OCI-LY7 (cell line): ENCODE data around the gene PPP2R1A. TPM values are rescaled to one million over a fixed set of nuclear protein-coding genes. Genes with fewer than 3 reads are reported as not detected.

Experiments
- BruUV-seq: library from RNA; stranded (reverse); fragments of 400-500 nt; replicated peaks from 2 replicates; lab custom pipeline; 2021; lab: Mats Ljungman, UMichigan
- CTCF ChIA-PET: fragments of 300-600 bp; sonication (Branson Sonifier 250); formaldehyde crosslinking; loops from one replicate; lab custom pipeline; 2022; ENCODE audit warnings: antibody characterized with exemption; ENCODE audit not compliant: unreplicated experiment; lab: Charles Lee
- POLR2A ChIA-PET: fragments of 300-600 bp; sonication (Branson Sonifier 250); formaldehyde crosslinking; loops from one replicate; lab custom pipeline; 2022; ENCODE audit warnings: antibody characterized with exemption; lab: Charles Lee
- DNase-seq: peaks from one replicate; pipeline ENCODE4 v3.0.0-alpha.2; 2015; ENCODE audit warnings: low spot score
- H2AFZ ChIP-seq: fragments of 200-600 bp; sonication (generic), shearing (Covaris generic); 2 replicates; pipeline ENCODE4 v1.6.1; 2014; ENCODE audit warnings: mild to moderate bottlenecking, antibody characterized with exemption, low read length, moderate library complexity
- H3K27ac ChIP-seq: fragments of 200-600 bp; sonication (generic); 2 replicates; pipeline ENCODE4 v1.5.1; 2014; ENCODE audit warnings: mixed run types, low read depth, mild to moderate bottlenecking, moderate library complexity, low read length, inconsistent platforms; ENCODE audit not compliant: poor library complexity, severe bottlenecking
- H3K36me3 ChIP-seq: fragments of 200-600 bp; sonication (generic); 2 replicates; pipeline ENCODE4 v1.6.1; 2014; ENCODE audit warnings: mild to moderate bottlenecking, antibody characterized with exemption, low read length, moderate library complexity, mixed read lengths; ENCODE audit not compliant: insufficient read depth
- H3K4me1 ChIP-seq: fragments of 200-600 bp; sonication (generic); 2 replicates; pipeline ENCODE4 v1.5.1; 2014; ENCODE audit warnings: mild to moderate bottlenecking, low read length; ENCODE audit not compliant: insufficient read depth, poor library complexity, severe bottlenecking
- H3K4me2 ChIP-seq: fragments of 200-600 bp; sonication (generic); 2 replicates; pipeline ENCODE4 v1.6.1; 2014; ENCODE audit warnings: mild to moderate bottlenecking, low read length
- H3K4me3 ChIP-seq: fragments of 200-600 bp; sonication (generic); 2 replicates; pipeline ENCODE4 v1.5.1; 2014; ENCODE audit warnings: mild to moderate bottlenecking, low read depth, low read length; ENCODE audit not compliant: poor library complexity, severe bottlenecking
- H3K79me2 ChIP-seq: fragments of 200-600 bp; sonication (generic); 2 replicates; pipeline ENCODE4 v1.6.1; 2016; ENCODE audit warnings: low read depth, mild to moderate bottlenecking, low read length, moderate library complexity, mixed read lengths; ENCODE audit not compliant: insufficient read depth
- H3K9me2 ChIP-seq: fragments of 200-600 bp; sonication (generic); 2 replicates; pipeline ENCODE4 v1.6.1; 2016; ENCODE audit warnings: mild to moderate bottlenecking, low read length, mixed read lengths; ENCODE audit not compliant: insufficient read depth
- H3K9me3 ChIP-seq: fragments of 200-600 bp; sonication (generic); 2 replicates; pipeline ENCODE4 v1.6.1; 2014; ENCODE audit warnings: mild to moderate bottlenecking, mixed run types, low read length, mixed read lengths
- H4K20me1 ChIP-seq: fragments of 200-600 bp; sonication (generic); 2 replicates; pipeline ENCODE4 v1.6.1; 2014; ENCODE audit warnings: mild to moderate bottlenecking, antibody characterized with exemption, low read length, moderate library complexity, mixed read lengths; ENCODE audit not compliant: insufficient read depth
- EZH2phosphoT487 ChIP-seq: fragments of 200-600 bp; sonication (generic); IDR thresholded peaks from 2 replicates; pipeline ENCODE4 v1.6.1; 2018; ENCODE audit warnings: low read depth, borderline replicate concordance, mild to moderate bottlenecking, mixed run types, antibody characterized with exemption, low read length, moderate library complexity, mixed read lengths
- intact Hi-C: fragments of 100-400 bp; cut with micrococcal nuclease; formaldehyde crosslinking; loops from one replicate; pipeline ENCODE4 v1.10.0; 2022; ENCODE audit not compliant: unreplicated experiment
- total RNA-seq, 2 experiments: library from RNA; depleted of rRNA in 1 of 2; stranded (reverse); fragments of >200 nt in 1 of 2; shearing (Covaris generic) in 1 of 2; gene quantifications; 2 replicates each; pipeline ENCODE4 v1.2.3, GENCODE V29; 2014 to 2022
- TF ChIP-seq, protein P1 (sequence below): fragments of 200-600 bp; sonication (generic); conservative IDR thresholded peaks from 2 replicates; pipeline ENCODE4 v1.5.1; 2014; ENCODE audit warnings: mild to moderate bottlenecking, antibody characterized with exemption, low read length, moderate library complexity, mixed read lengths

PPP2R1A gene
- total RNA-seq, 2 experiments from 2014 or later: 154 to 207 TPM

DNA sequence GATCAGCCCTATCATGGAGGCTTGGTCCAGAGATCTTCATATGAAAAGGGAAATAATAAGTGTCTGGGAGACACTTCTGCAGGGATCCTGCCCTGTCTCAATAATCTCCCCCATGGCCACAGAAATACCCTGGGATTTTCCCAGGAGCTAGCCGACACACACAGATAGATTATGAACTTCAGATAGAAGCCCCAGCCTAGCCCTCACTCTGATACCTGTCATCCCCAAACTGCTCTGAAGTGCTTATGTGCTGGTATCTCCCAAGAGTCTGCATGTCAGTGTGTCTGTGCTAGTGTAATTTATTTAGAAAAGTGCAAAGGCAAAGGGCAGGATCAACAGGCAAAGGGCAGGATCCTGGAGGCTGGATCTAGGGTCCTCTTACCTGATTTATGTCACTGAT, 40.8 kb downstream of the PPP2R1A start:
- CTCF ChIA-PET: no interaction called here
- TF ChIP-seq, protein P1, sequence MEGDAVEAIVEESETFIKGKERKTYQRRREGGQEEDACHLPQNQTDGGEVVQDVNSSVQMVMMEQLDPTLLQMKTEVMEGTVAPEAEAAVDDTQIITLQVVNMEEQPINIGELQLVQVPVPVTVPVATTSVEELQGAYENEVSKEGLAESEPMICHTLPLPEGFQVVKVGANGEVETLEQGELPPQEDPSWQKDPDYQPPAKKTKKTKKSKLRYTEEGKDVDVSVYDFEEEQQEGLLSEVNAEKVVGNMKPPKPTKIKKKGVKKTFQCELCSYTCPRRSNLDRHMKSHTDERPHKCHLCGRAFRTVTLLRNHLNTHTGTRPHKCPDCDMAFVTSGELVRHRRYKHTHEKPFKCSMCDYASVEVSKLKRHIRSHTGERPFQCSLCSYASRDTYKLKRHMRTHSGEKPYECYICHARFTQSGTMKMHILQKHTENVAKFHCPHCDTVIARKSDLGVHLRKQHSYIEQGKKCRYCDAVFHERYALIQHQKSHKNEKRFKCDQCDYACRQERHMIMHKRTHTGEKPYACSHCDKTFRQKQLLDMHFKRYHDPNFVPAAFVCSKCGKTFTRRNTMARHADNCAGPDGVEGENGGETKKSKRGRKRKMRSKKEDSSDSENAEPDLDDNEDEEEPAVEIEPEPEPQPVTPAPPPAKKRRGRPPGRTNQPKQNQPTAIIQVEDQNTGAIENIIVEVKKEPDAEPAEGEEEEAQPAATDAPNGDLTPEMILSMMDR: no peak
- TF ChIP-seq EZH2phosphoT487: no peak
- no peaks in the 10 kb centered on the region for H4K20me1 ChIP-seq
- H3K9me2 ChIP-seq: no peaks in the 10 kb centered on the region
- BruUV-seq: no TSS peak
- no peak overlapping the region for H3K4me2 ChIP-seq
- H3K36me3 ChIP-seq: peaks cover 33% of the 10 kb centered on the region
- POLR2A ChIA-PET: no interaction called here
- intact Hi-C loops: loop anchor here (10.0 kb wide), 1 partner anchor 306 kb away; the partner anchor contains the start of gene ZNF613
- H3K79me2 ChIP-seq: no peaks in the 10 kb centered on the region
- no peak overlapping the region for H2AFZ ChIP-seq
- H3K9me3 ChIP-seq: no peaks in the 10 kb centered on the region
- no peak for DNase-seq
- H3K4me1 ChIP-seq: no peaks in the 10 kb centered on the region
- no peak overlapping the region for H3K4me3 ChIP-seq
- no peak overlapping the region for H3K27ac ChIP-seq

DNA sequence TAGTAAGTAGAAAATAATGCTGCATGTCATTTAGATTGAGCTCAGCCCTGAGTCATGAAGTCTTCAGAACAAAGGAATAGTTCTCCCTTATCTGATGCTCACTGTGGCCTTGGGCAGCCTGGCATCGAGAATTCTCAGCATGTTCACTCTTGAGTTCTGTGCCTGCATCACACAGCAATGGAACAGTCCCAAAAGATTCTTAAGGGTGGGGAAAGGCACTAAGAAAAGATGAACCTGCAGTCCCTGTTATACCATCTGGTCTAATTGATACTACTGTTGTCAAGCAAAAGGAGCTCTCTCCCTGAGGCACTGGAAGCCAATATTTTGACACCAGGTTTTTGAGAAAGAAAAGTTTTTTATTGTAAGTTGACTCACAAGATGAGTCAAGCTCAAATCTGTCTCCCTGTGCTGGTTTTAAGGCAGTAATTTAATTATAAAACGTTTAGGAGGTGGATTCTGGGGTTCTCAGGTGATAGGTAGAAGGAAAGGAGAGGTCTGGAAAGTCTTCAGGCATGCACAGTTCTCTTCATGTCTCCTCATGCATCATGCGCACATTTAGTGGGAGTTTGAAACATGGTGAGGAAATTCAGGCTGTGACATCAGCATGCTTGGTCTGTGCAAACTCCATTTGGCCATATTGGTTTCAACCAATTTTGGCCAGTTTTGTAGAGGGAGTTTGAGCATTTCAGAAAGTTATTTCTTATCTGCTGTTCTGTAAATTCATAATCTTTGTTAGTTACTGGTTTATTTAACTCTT, 41.5 kb downstream of the PPP2R1A start:
- no peak overlapping the region for H3K27ac ChIP-seq
- no peak for DNase-seq
- CTCF ChIA-PET: no interaction called here
- no peak overlapping the region for H3K4me3 ChIP-seq
- H2AFZ ChIP-seq: no peak overlapping the region
- BruUV-seq: no TSS peak
- peaks cover 26% of the 10 kb centered on the region for H3K36me3 ChIP-seq
- POLR2A ChIA-PET: no interaction called here
- H3K4me2 ChIP-seq: no peak overlapping the region
- no peaks in the 10 kb centered on the region for H4K20me1 ChIP-seq
- H3K4me1 ChIP-seq: no peaks in the 10 kb centered on the region
- intact Hi-C loops: loop anchor here (10.0 kb wide), 1 partner anchor 307 kb away; the partner anchor contains the start of gene ZNF613
- no peaks in the 10 kb centered on the region for H3K79me2 ChIP-seq
- TF ChIP-seq EZH2phosphoT487: no peak
- no peaks in the 10 kb centered on the region for H3K9me2 ChIP-seq
- H3K9me3 ChIP-seq: no peaks in the 10 kb centered on the region

DNA sequence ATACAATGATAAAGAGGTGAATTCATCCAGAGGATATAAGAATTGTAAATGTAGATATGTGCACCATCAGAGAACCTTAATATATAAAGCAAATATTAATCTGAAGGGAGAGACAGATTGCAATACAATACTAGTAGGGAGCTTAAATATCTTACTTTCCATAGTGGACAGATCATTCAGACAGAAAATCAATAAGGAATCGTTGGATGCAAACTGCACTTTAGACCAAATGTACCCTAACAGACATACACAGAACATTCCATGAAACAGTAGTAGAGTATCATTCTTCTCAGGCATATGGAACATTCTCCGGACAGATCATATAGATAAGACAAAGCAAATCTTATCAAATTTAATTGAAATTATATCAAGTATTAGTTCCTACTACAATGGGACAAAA, 44.6 kb downstream of the PPP2R1A start:
- no peaks in the 10 kb centered on the region for H3K9me2 ChIP-seq
- BruUV-seq: no TSS peak
- no peak overlapping the region for H2AFZ ChIP-seq
- no peak overlapping the region for H3K27ac ChIP-seq
- H3K79me2 ChIP-seq: no peaks in the 10 kb centered on the region
- H3K4me3 ChIP-seq: no peak overlapping the region
- no peaks in the 10 kb centered on the region for H4K20me1 ChIP-seq
- no peak for DNase-seq
- no peaks in the 10 kb centered on the region for H3K4me1 ChIP-seq
- POLR2A ChIA-PET: interaction anchor here (0.5 kb wide), 1 partner anchor 30 kb away, joined by 3 read pairs; no protein-coding TSS in a partner anchor
- TF ChIP-seq EZH2phosphoT487: no peak
- TF ChIP-seq, protein P1: no peak
- no peaks in the 10 kb centered on the region for H3K36me3 ChIP-seq
- no peak overlapping the region for H3K4me2 ChIP-seq
- no peaks in the 10 kb centered on the region for H3K9me3 ChIP-seq
- CTCF ChIA-PET: no interaction called here
- intact Hi-C loops: loop anchor here (10.0 kb wide), 1 partner anchor 310 kb away; the partner anchor contains the start of gene ZNF613
